Subcutaneous adipose tissue (tissue), 4 donors: ENCODE measurements around the gene OPA1. TPM values are rescaled to one million over a fixed set of nuclear protein-coding genes. Genes with fewer than 3 reads are reported as not detected.

Source experiments
- total RNA-seq, 4 donors: library from RNA; depleted of rRNA; stranded (reverse); fragments of >200 nt; gene quantifications; one replicate each; pipeline ENCODE4 v1.1.0, GENCODE V29; 2016
- TF ChIP-seq, protein P1 (sequence below): fragments of 450-650 bp; IDR thresholded peaks from one replicate; pipeline ENCODE4 v1.5.1; 2016; ENCODE audit warnings: low read depth, mild to moderate bottlenecking, control low read depth, antibody characterized with exemption, moderate library complexity

Gene OPA1
- total RNA-seq, 4 donors from 2014 or later, result 44.4 to 68.5 (median 58.0) TPM

DNA sequence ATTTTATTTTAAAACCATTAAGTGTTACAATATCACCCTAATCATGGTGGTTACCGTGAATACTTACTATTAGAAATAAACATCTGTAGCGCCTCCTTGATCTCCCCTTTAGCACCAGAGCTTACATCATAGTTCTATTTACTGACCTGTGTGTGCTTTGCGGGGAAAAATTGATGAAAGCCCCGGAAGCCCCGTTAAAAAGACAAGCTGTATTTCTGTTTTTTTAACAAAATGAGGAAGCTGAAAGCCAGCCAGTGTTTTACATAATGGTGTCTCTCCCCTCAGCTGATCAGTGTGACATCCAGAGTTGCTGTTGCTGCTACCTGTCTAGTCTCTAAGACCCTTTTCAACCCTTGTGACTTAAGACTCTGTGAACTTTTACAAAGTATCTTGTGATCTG, 100.8 kb downstream of the OPA1 start:
- TF ChIP-seq, protein P1, sequence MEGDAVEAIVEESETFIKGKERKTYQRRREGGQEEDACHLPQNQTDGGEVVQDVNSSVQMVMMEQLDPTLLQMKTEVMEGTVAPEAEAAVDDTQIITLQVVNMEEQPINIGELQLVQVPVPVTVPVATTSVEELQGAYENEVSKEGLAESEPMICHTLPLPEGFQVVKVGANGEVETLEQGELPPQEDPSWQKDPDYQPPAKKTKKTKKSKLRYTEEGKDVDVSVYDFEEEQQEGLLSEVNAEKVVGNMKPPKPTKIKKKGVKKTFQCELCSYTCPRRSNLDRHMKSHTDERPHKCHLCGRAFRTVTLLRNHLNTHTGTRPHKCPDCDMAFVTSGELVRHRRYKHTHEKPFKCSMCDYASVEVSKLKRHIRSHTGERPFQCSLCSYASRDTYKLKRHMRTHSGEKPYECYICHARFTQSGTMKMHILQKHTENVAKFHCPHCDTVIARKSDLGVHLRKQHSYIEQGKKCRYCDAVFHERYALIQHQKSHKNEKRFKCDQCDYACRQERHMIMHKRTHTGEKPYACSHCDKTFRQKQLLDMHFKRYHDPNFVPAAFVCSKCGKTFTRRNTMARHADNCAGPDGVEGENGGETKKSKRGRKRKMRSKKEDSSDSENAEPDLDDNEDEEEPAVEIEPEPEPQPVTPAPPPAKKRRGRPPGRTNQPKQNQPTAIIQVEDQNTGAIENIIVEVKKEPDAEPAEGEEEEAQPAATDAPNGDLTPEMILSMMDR, result no peak

DNA sequence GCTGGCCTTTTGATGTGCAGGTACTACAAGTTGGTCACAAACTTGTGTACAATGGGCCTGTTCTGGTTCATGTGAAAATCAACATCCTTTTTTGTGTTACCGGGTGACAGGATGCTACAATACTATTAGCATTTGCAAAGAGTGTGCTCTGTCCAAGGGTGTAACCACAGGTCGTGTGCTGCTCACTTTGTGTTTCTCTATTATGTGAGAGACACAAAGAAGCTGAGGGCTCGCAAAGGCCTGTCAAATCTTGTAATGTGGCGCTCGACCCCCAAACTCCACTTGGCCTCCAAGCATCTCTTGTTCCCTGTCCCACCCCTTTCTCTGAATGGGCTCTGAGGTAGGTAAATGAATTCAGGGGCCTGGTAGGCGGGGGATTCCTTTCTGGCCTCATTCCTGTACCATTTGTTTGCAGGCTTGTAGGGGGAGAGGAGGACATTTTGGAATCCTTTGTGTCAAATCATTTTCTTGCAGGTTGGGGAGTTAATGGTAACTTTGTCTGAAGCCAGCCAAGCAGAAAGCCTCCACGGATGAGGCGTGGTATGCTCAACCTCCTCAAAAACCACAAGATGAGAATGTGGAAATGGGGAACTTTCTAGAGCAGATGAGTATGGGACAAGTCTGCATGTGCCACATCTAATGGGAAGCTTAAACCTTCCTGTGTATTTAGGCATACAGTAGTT, 109.1 kb downstream of the OPA1 start:
- TF ChIP-seq, protein P1, result no peak

DNA sequence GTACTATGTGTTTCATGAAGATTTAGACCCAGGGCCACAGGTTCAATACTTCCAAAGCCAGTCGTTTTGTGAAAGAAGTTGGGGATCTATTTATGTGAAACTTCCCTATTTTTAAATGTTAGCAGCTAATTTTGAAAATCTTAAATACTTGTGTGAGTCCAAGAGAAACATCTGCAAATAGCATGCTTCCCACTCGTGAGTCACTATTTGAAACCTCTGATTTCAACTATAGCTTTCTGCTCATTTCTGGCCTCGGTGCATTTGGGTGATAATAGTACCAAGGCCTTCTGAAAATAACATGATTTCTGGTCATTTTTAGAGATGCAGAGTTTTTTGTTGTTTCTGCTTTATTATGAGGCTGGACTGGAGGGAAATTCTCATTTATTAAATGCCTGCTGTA, 110.0 kb downstream of the OPA1 start:
- TF ChIP-seq, protein P1, result no peak

DNA sequence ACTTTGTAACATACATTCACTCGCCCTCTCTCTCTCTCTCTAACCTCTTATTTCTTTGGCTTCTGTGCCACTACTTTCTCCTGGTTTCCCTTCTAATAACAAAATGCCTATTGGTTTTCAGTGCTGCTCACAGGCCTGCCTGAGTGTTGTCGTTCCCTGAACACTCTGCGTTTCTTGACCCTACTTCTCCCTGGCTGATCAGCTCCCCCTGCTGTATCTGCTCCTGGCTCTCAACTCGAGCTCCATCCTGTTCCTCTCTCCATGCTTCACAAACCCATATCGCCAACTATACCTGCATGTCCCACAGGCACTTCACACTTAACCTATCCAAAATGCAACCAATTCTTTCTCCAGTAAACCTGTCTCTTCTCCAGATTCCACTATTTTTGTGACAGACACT, 111.4 kb downstream of the OPA1 start:
- TF ChIP-seq, protein P1, result no peak

DNA sequence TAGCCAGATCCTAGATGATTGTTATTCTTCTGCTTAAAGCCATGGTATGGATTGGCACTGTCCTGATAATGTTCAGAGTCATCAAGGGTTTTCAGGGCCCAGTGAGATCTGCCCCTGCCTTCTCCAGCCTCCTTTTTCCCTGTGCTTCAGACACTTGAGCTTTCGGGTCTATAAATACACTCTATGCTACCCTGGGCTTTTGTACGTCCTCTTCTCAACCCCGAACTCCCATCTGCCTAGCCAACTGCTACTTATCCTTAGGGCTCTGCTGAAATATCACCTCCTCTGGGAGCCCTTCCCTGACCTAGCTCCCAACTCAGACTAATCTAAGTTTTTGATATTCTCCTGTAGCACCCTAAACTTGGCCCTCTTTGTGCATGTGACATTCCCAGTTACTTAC, 115.3 kb downstream of the OPA1 start:
- TF ChIP-seq, protein P1, result no peak

DNA sequence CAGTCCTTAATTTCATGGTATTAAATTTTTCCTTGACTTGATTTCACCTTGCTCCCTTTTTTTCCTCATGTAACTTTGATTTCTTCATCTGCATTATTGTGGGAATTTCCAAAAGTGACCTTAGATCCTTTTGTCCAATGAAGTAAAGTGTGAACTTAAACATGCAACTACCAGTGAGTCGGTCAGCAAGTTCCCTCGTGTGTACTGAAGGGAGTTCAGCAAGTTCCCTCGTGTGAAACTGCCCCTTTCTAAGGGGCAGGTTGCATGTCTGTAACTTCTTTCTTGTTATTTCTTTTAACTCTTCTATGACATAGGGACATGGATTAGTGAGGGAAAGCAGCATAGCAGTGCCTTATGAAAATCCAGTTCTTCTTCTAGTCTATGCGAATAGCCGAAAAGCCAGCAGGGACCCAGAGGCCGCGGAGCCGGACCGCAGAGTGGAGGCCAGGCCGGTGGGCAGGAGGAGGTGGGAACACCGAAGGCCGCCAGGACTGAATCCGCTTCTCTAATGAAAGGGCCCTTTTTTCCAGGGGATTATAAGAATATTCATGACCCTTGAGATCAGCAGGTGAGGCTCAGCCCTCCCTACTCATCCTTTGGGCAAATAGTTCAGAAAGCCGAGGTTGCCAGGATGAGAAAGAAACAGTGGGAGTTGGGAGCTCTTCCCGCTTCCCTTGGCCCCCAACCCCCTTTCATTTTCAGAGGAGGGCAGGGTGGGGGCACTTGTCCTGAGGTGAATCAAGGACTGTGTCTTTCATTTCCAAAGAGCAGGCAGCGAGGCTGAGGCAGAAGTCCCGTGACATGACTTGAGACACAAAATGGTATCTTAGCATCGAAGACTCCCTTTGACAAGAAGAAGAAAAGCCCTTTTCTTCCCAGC, 117.5 kb downstream of the OPA1 start:
- TF ChIP-seq, protein P1, result no peak

DNA sequence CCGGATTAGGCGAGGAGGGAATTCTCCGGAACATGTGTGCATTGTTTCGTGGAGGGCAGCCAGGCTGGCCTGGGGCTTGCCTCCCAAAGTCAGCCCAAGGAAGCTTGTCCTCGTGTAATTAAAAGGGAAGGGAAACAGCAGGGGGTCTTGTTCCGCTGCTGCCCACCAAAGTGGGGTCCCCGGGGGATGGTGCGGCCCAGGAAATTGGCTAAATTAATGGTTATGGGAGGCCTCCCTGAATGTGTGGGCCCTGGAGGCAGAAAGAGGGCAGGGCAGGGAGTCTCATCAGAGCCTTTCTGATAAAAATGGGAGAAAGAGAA, 118.1 kb downstream of the OPA1 start:
- TF ChIP-seq, protein P1, result no peak
